Upper lobe of left lung (tissue), 6 donors: ENCODE results near the gene ATL3. TPM values are rescaled to one million over a fixed set of nuclear protein-coding genes. Genes with fewer than 3 reads are reported as not detected.

ENCODE experiments used
- ATAC-seq, 2 donors: fragments of 200-7000 bp; cut with Tn5 transposase; one replicate each; pipeline ENCODE4 v1.9.1; 2022; ENCODE audit warnings: mild to moderate bottlenecking in 2 of 2, moderate library complexity in 2 of 2; ENCODE audit not compliant: low FRiP score in 2 of 2
- DNase-seq, 2 donors: peaks; one replicate each; pipeline ENCODE4 v3.0.0-alpha.2; 2019 to 2020
- H3K27ac ChIP-seq, 4 donors: fragments of 200-600 bp; sonication (generic); one replicate each; pipeline ENCODE4 v1.5.1; 2016 to 2019
- H3K27me3 ChIP-seq, 4 donors: fragments of 200-600 bp; sonication (generic); one replicate each; pipeline ENCODE4 v1.5.1; 2017 to 2019
- H3K36me3 ChIP-seq, 4 donors: fragments of 200-600 bp; sonication (generic); one replicate each; pipeline ENCODE4 v1.5.1; 2016 to 2019
- H3K4me1 ChIP-seq, 4 donors: fragments of 200-600 bp; sonication (generic); one replicate each; pipeline ENCODE4 v1.5.1; 2018 to 2019
- H3K4me3 ChIP-seq, 4 donors: fragments of 200-600 bp; sonication (generic); one replicate each; pipeline ENCODE4 v1.5.1; 2017 to 2019; ENCODE audit warnings: mild to moderate bottlenecking in 2 of 4, moderate library complexity in 1 of 4
- H3K9me3 ChIP-seq, 4 donors: fragments of 200-600 bp; sonication (generic); one replicate each; pipeline ENCODE4 v1.5.1; 2018 to 2019
- CTCF ChIP-seq, 6 experiments: fragments of 450-650 bp in 4 of 6; fragments of 200-600 bp in 2 of 6; sonication (generic) in 2 of 6; IDR thresholded peaks; one replicate each; pipeline ENCODE4 v1.5.1; 2016 to 2019; ENCODE audit warnings: antibody characterized with exemption in 6 of 6
- EP300 ChIP-seq, 4 donors: sonication (generic); formaldehyde crosslinking; IDR thresholded peaks; one replicate each; pipeline ENCODE4 v1.5.1; 2017; ENCODE audit warnings: antibody characterized with exemption in 4 of 4, control low read depth in 2 of 4
- POLR2A ChIP-seq, 4 donors: fragments of 450-650 bp; IDR thresholded peaks; one replicate each; pipeline ENCODE4 v1.5.1; 2016 to 2017; ENCODE audit warnings: antibody characterized with exemption in 4 of 4, mild to moderate bottlenecking in 2 of 4
- POLR2AphosphoS5 ChIP-seq, 2 donors: sonication (generic); formaldehyde crosslinking; IDR thresholded peaks; one replicate each; pipeline ENCODE4 v1.5.1; 2017; ENCODE audit warnings: antibody characterized with exemption in 2 of 2
- WGBS, 2 donors: methylation state at CpG; one replicate each; pipeline ENCODE4 v1.1.5; 2017 to 2018; 5-methylcytosine and 5-hydroxymethylcytosine counted together
- total RNA-seq, 6 donors: library from RNA; depleted of rRNA in 4 of 6; stranded (reverse); fragments of >200 nt in 4 of 6; gene quantifications; one replicate each; pipeline versions ENCODE4 v1.1.0 to v1.2.1, GENCODE V29; 2016 to 2021
- donor health status: DM: no; HTN: no; CAD: no; lungs with moderate emphysema.
- donor health status: DM: no; HTN: yes; CAD: no; lungs with severe emphysema.

Gene ATL3
- total RNA-seq, 6 donors from 2014 or later, result 16.8 to 75.1 (median 61.2) TPM

DNA sequence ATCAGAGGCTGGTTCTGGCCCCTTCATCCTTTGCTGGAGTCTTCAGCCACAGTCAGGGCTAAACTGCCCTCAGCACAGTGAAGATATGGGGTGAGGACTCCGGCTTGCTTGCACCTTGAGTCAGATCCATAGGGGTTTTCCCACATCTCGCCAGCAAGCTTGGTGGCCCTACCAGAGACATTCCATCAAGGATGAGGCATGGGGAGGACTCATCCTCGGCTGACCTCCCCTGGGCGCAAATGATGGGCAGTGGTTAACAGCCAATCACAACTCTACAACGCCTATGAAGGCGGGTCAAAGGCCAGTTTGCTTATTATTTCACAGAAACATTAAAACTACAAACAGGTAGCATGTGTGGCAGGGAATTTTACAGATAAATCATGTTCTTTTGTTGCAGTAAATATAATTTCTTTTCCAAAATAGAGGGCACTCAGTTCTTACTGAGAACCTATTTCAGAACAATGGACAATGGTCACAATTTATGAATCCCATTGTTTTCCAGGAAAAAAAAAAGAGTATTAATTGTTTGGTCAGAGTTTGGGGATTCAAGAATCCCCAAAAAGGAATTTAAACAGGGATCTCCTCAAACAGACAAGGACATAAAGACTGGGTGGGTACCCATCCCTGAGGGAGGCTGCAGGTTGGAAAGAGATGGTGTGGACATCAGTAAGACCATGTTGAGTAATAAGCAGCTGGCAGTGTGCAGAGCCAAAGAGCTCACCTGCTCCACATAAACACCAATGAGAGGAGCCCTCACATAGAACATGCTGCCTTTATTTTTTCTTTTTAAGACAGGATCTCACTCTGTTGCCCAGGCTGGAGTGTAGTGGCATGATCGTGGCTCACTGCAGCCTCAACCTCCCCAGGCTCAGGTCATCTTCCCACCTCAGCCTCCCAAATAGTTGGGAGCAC lies 71.7 kb downstream of the ATL3 start:
- peaks cover 5 to 33% (median 21%) of the 10 kb centered on the region in 4 donors for H3K36me3 ChIP-seq
- TF ChIP-seq EP300 (IDR thresholded peaks at IDR 0.05) (no peak), CTCF (IDR thresholded peaks at IDR 0.05) (no peak), POLR2A (IDR thresholded peaks at IDR 0.05) (no peak)
- ATAC-seq (no peak), DNase-seq (no peak)
- H3K27ac ChIP-seq, result no peak overlapping the region
- WGBS, 2 donors, result 91 to 98% methylated on average over 4 to 7 of the region's 7 CpGs
- H3K27me3 ChIP-seq, result no peaks in the 10 kb centered on the region
- peaks cover 0 to 5% (median 0%) of the 10 kb centered on the region in 4 donors for H3K4me1 ChIP-seq
- H3K4me3 ChIP-seq, result no peak overlapping the region
- no peaks in the 10 kb centered on the region for H3K9me3 ChIP-seq

DNA sequence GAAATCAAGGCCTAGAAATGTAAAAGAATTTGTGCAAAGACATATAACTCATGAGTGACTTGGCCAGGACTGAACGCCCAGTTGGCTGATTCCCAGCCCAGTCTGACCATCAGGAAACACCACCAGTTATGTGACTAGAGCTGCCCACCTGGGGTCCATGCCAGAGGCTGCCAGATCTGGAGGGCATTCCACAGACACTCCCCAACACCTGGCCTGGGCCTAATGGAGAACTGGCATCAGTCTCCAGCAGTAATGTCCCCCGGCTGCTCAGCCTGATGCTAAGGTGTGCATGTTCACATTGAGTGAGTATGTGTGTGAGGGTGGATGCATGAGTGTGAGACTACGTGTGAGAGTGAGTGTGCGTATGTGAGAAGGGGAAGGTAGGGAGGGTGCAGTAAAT lies 72.6 kb downstream of the ATL3 start:
- Histone ChIP-seq H3K4me1 (peaks cover 0 to 5% (median 0%) of the 10 kb centered on the region in 4 donors), H3K9me3 (no peaks in the 10 kb centered on the region), H3K27ac (no peak overlapping the region), H3K27me3 (no peaks in the 10 kb centered on the region), H3K36me3 (peaks cover 5 to 39% (median 22%) of the 10 kb centered on the region in 4 donors), H3K4me3 (no peak overlapping the region)
- ATAC-seq (peak in 1 of 2 donors; percentile 34), DNase-seq (no peak)
- 84 to 97% methylated on average over 4 of the region's 4 CpGs for WGBS, 2 donors
- TF ChIP-seq EP300 (IDR thresholded peaks at IDR 0.05) (no peak), POLR2A (IDR thresholded peaks at IDR 0.05) (no peak), POLR2AphosphoS5 (IDR thresholded peaks at IDR 0.05) (no peak), CTCF (IDR thresholded peaks at IDR 0.05) (no peak)

DNA sequence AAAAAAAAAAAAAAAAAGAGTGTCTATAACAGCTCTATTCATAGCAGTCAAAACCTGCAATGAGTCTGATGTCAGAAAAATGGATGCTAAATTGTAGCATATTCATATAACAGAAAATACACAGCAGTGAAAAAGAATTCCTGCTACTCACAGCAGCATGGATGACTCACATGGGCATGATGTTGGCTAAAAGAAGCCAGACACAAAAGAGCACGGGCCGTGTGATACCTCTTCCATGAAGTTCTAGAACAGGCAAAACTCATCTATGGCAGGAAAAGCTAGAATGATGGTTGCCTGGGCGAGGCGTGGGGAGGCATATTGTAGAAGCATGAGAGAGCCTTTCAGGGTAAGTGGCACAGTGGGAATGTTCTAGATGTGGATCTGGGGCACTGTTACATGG lies 75.9 kb downstream of the ATL3 start:
- TF ChIP-seq POLR2A (IDR thresholded peaks at IDR 0.05), result no peak
- no peak for ATAC-seq
- H3K27ac ChIP-seq, result no peak overlapping the region
- no peaks in the 10 kb centered on the region for H3K9me3 ChIP-seq
- no peaks in the 10 kb centered on the region for H3K27me3 ChIP-seq
- H3K36me3 ChIP-seq, result peaks cover 5 to 65% (median 45%) of the 10 kb centered on the region in 4 donors
- H3K4me3 ChIP-seq, result no peak overlapping the region
- DNase-seq, result no peak
- 87 to 91% methylated on average over 4 of the region's 4 CpGs for WGBS, 2 donors
- H3K4me1 ChIP-seq, result no peaks in the 10 kb centered on the region

DNA sequence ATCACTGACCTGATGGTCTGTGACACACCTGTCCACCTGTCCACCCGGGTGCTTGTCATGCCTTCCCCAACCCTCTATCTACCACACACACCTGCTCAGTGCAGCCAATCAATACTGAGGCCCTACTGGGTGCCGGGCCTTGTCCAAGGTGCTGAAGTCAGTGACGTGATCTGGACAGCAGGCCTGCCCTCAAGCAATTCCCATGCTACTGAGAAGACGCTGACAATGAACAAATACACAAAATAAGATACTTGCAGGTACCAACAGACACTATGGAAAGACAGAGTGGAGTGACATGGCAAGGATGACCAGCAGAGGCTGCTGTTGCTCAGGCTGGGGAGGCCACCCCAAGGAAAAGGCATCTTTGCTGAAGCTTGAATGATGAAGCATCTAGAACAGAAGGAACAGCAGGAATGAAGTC lies 78.2 kb downstream of the ATL3 start:
- WGBS, 2 donors, result 79 to 90% methylated on average over 4 of the region's 4 CpGs
- no peak for ATAC-seq
- Histone ChIP-seq H3K4me3 (no peak overlapping the region), H3K27ac (no peak overlapping the region), H3K4me1 (no peaks in the 10 kb centered on the region), H3K9me3 (no peaks in the 10 kb centered on the region), H3K36me3 (peaks cover 5 to 85% (median 56%) of the 10 kb centered on the region in 4 donors), H3K27me3 (no peaks in the 10 kb centered on the region)
- TF ChIP-seq POLR2AphosphoS5 (IDR thresholded peaks at IDR 0.05) (no peak), POLR2A (IDR thresholded peaks at IDR 0.05) (no peak), EP300 (IDR thresholded peaks at IDR 0.05) (no peak), CTCF (IDR thresholded peaks at IDR 0.05) (peak in 4 of 6 experiments; percentile 21 to 46 (median 26))
- no peak for DNase-seq

- no peaks in the 10 kb centered on the region for H3K27me3 ChIP-seq
- no peaks in the 10 kb centered on the region for H3K9me3 ChIP-seq
- no peak overlapping the region for H3K4me3 ChIP-seq
- H3K36me3 ChIP-seq, result peaks cover 0 to 78% (median 51%) of the 10 kb centered on the region in 4 donors
- TF ChIP-seq EP300 (IDR thresholded peaks at IDR 0.05) (no peak), POLR2A (IDR thresholded peaks at IDR 0.05) (no peak), CTCF (IDR thresholded peaks at IDR 0.05) (no peak), POLR2AphosphoS5 (IDR thresholded peaks at IDR 0.05) (no peak)
- no peak for ATAC-seq
- H3K27ac ChIP-seq, result no peak overlapping the region
- 89 to 93% methylated on average over 17 to 18 of the region's 18 CpGs for WGBS, 2 donors
- H3K4me1 ChIP-seq, result no peaks in the 10 kb centered on the region
- peak in 1 of 2 donors; percentile 55 for DNase-seq
These were observed 81.0 kb downstream of the ATL3 start for GRCh38 chr11:63590024-63590788.
